GM23338 (cell line): ENCODE results near the gene ROBO1. TPM values are rescaled to one million over a fixed set of nuclear protein-coding genes. Genes with fewer than 3 reads are reported as not detected.

Experiments
- ATAC-seq: fragments of 200-7000 bp; cut with Tn5 transposase; 3 replicates; pipeline ENCODE4 v1.9.1; 2020
- DNase-seq: peaks from one replicate; pipeline ENCODE4 v3.0.0-alpha.2; 2015; ENCODE audit warnings: low spot score
- H2AFZ ChIP-seq: fragments of 200-600 bp; sonication (generic); 2 replicates; pipeline ENCODE4 v1.8.0; 2016; ENCODE audit warnings: antibody characterized with exemption, mild to moderate bottlenecking, moderate library complexity
- H3F3A ChIP-seq: fragments of 200-600 bp; sonication (generic); replicated peaks from 2 replicates; pipeline ENCODE4 v1.8.0; 2017; ENCODE audit warnings: antibody characterized with exemption, mixed run types, low read depth
- H3K27ac ChIP-seq: fragments of 200-600 bp; sonication (generic); 2 replicates; pipeline ENCODE4 v1.6.1; 2016; ENCODE audit warnings: low read depth
- H3K27me3 ChIP-seq: fragments of 200-600 bp; sonication (generic); 2 replicates; pipeline ENCODE4 v1.8.0; 2016; ENCODE audit warnings: mild to moderate bottlenecking, mixed run types, moderate library complexity; ENCODE audit not compliant: insufficient read depth
- H3K36me3 ChIP-seq: fragments of 200-600 bp; sonication (generic); 2 replicates; pipeline ENCODE4 v1.8.0; 2016; ENCODE audit warnings: mild to moderate bottlenecking; ENCODE audit not compliant: insufficient read depth
- H3K4me1 ChIP-seq: fragments of 200-600 bp; sonication (generic); 2 replicates; pipeline ENCODE4 v1.8.0; 2016; ENCODE audit warnings: mild to moderate bottlenecking, moderate library complexity; ENCODE audit not compliant: insufficient read depth
- H3K4me2 ChIP-seq: fragments of 200-600 bp; sonication (generic); 2 replicates; pipeline ENCODE4 v1.7.1; 2017; ENCODE audit warnings: mixed run types
- H3K4me3 ChIP-seq: fragments of 200-600 bp; sonication (generic); 2 replicates; pipeline ENCODE4 v1.6.1; 2016; ENCODE audit warnings: mixed run types
- H3K79me2 ChIP-seq: fragments of 200-600 bp; sonication (generic); replicated peaks from 2 replicates; pipeline ENCODE4 v1.8.0; 2017; ENCODE audit warnings: mild to moderate bottlenecking; ENCODE audit not compliant: insufficient read depth
- H3K9me2 ChIP-seq: fragments of 200-600 bp; sonication (generic); 2 replicates; pipeline ENCODE4 v1.8.0; 2017; ENCODE audit not compliant: insufficient read depth
- H4K20me1 ChIP-seq: fragments of 200-600 bp; sonication (generic); replicated peaks from 2 replicates; pipeline ENCODE4 v1.8.0; 2017; ENCODE audit warnings: mild to moderate bottlenecking; ENCODE audit not compliant: insufficient read depth
- H3K27ac Mint-ChIP-seq: 2 replicates; pipeline ENCODE4 v1.8.0; 2020; ENCODE audit warnings: inconsistent platforms, mild to moderate bottlenecking, moderate library complexity, mixed read lengths
- H3K27me3 Mint-ChIP-seq: 3 replicates; pipeline ENCODE4 v1.8.0; 2022; ENCODE audit warnings: low read depth, mild to moderate bottlenecking, moderate library complexity, mixed read lengths, inconsistent platforms; ENCODE audit not compliant: insufficient read depth, poor library complexity
- H3K36me3 Mint-ChIP-seq: 3 replicates; pipeline ENCODE4 v1.8.0; 2021; ENCODE audit warnings: low read depth, mild to moderate bottlenecking, inconsistent platforms, moderate library complexity, mixed read lengths
- H3K4me1 Mint-ChIP-seq: 3 replicates; pipeline ENCODE4 v1.8.0; 2020; ENCODE audit warnings: mild to moderate bottlenecking, inconsistent platforms, mixed read lengths
- H3K4me3 Mint-ChIP-seq: 3 replicates; pipeline ENCODE4 v1.8.0; 2021; ENCODE audit warnings: moderate library complexity, mild to moderate bottlenecking, inconsistent platforms, mixed read lengths
- H3K9me3 Mint-ChIP-seq: 3 replicates; pipeline ENCODE4 v1.8.0; 2020; ENCODE audit warnings: moderate library complexity, mild to moderate bottlenecking, inconsistent platforms, mixed read lengths
- CREB1 ChIP-seq: fragments of 250-450 bp; sonication (Bioruptor Pico); IDR thresholded peaks from 2 replicates; pipeline ENCODE4 v1.5.0; 2020; ENCODE audit warnings: low read depth, mild to moderate bottlenecking, moderate library complexity
- ETS1 ChIP-seq: IDR thresholded peaks from 2 replicates; pipeline ENCODE4 v1.6.1; 2016; ENCODE audit warnings: antibody characterized with exemption
- NANOG ChIP-seq: IDR thresholded peaks from 2 replicates; pipeline ENCODE4 v1.6.1; 2016; ENCODE audit warnings: antibody characterized with exemption, borderline replicate concordance
- polyA plus RNA-seq: library from polyadenylated mRNA; unstranded; fragments of >200 nt; fragmentation: Nextera tagmentation; extraction: Ambion mirVana; gene quantifications from 2 replicates; pipeline ENCODE4 v1.2.1, GENCODE V29; 2016
- total RNA-seq: library from RNA; depleted of rRNA; stranded (reverse); fragments of >200 nt; shearing (Covaris generic); gene quantifications from 2 replicates; pipeline ENCODE4 v1.2.3, GENCODE V29; 2014
- TF ChIP-seq, protein P1 (sequence below): fragments of 250-450 bp; sonication (Bioruptor Pico); IDR thresholded peaks from 2 replicates; pipeline ENCODE4 v1.5.0; 2020; ENCODE audit warnings: mild to moderate bottlenecking, moderate library complexity

ROBO1 gene
- total and polyA plus RNA-seq, 2 experiments from 2014 or later, result 19.2 to 78.3 TPM

GRCh38 chr3:78994174-78995027 is 773.4 kb downstream of the ROBO1 start:
- 0 out of 2 replicates have a peak, but pooled peaks cover 4% of the 10 kb centered on the region for H4K20me1 ChIP-seq
- no peaks in the 10 kb centered on the region for H3K27me3 ChIP-seq
- H3K36me3 Mint-ChIP-seq, result peaks cover 17% of the 10 kb centered on the region; the same call in 2 of the 3 replicates
- peak overlapping the region; percentile 77 for H3K27ac ChIP-seq
- H3K4me3 Mint-ChIP-seq, result peak overlapping the region; percentile 38
- TF ChIP-seq CREB1 (CRISPR knock-in tag) (no peak), NANOG (0 out of 2 replicates have a peak, but pooled peaks have one; percentile 27)
- TF ChIP-seq, protein P1, sequence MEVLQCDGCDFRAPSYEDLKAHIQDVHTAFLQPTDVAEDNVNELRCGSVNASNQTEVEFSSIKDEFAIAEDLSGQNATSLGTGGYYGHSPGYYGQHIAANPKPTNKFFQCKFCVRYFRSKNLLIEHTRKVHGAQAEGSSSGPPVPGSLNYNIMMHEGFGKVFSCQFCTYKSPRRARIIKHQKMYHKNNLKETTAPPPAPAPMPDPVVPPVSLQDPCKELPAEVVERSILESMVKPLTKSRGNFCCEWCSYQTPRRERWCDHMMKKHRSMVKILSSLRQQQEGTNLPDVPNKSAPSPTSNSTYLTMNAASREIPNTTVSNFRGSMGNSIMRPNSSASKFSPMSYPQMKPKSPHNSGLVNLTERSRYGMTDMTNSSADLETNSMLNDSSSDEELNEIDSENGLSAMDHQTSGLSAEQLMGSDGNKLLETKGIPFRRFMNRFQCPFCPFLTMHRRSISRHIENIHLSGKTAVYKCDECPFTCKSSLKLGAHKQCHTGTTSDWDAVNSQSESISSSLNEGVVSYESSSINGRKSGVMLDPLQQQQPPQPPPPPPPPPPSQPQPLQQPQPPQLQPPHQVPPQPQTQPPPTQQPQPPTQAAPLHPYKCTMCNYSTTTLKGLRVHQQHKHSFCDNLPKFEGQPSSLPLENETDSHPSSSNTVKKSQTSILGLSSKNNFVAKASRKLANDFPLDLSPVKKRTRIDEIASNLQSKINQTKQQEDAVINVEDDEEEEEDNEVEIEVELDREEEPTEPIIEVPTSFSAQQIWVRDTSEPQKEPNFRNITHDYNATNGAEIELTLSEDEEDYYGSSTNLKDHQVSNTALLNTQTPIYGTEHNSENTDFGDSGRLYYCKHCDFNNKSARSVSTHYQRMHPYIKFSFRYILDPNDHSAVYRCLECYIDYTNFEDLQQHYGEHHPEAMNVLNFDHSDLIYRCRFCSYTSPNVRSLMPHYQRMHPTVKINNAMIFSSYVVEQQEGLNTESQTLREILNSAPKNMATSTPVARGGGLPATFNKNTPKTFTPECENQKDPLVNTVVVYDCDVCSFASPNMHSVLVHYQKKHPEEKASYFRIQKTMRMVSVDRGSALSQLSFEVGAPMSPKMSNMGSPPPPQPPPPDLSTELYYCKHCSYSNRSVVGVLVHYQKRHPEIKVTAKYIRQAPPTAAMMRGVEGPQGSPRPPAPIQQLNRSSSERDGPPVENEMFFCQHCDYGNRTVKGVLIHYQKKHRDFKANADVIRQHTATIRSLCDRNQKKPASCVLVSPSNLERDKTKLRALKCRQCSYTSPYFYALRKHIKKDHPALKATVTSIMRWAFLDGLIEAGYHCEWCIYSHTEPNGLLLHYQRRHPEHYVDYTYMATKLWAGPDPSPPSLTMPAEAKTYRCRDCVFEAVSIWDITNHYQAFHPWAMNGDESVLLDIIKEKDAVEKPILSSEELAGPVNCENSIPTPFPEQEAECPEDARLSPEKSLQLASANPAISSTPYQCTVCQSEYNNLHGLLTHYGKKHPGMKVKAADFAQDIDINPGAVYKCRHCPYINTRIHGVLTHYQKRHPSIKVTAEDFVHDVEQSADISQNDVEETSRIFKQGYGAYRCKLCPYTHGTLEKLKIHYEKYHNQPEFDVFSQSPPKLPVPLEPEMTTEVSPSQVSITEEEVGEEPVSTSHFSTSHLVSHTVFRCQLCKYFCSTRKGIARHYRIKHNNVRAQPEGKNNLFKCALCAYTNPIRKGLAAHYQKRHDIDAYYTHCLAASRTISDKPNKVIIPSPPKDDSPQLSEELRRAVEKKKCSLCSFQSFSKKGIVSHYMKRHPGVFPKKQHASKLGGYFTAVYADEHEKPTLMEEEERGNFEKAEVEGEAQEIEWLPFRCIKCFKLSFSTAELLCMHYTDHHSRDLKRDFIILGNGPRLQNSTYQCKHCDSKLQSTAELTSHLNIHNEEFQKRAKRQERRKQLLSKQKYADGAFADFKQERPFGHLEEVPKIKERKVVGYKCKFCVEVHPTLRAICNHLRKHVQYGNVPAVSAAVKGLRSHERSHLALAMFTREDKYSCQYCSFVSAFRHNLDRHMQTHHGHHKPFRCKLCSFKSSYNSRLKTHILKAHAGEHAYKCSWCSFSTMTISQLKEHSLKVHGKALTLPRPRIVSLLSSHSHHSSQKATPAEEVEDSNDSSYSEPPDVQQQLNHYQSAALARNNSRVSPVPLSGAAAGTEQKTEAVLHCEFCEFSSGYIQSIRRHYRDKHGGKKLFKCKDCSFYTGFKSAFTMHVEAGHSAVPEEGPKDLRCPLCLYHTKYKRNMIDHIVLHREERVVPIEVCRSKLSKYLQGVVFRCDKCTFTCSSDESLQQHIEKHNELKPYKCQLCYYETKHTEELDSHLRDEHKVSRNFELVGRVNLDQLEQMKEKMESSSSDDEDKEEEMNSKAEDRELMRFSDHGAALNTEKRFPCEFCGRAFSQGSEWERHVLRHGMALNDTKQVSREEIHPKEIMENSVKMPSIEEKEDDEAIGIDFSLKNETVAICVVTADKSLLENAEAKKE (CRISPR knock-in tag), result no peak
- no peaks in the 10 kb centered on the region for H3K27me3 Mint-ChIP-seq
- H3K4me1 ChIP-seq, result peaks cover 18% of the 10 kb centered on the region
- H3K79me2 ChIP-seq, result peaks cover 76% of the 10 kb centered on the region
- peaks cover 28% of the 10 kb centered on the region for H3K4me1 Mint-ChIP-seq
- H3F3A ChIP-seq, result no peaks in the 10 kb centered on the region
- DNase-seq (peak; percentile 77), ATAC-seq (peak; percentile 92)
- H3K27ac Mint-ChIP-seq, result peak overlapping the region; percentile 93
- H3K4me3 ChIP-seq, result peak overlapping the region; percentile 15
- no peaks in the 10 kb centered on the region for H3K36me3 ChIP-seq
- peaks cover 4% of the 10 kb centered on the region; the same call in 2 of the 3 replicates for H3K9me3 Mint-ChIP-seq
- no peak overlapping the region for H2AFZ ChIP-seq
- H3K4me2 ChIP-seq, result peak overlapping the region; percentile 48
- H3K9me2 ChIP-seq, result no peaks in the 10 kb centered on the region

- peak overlapping the region; percentile 48; the same call in 1 of the 2 replicates for H3K4me2 ChIP-seq
- DNase-seq, result no peak
- H3K27me3 Mint-ChIP-seq, result no peaks in the 10 kb centered on the region
- H4K20me1 ChIP-seq, result 0 out of 2 replicates have a peak, but pooled peaks cover 7% of the 10 kb centered on the region
- H3K9me3 Mint-ChIP-seq, result peaks cover 4% of the 10 kb centered on the region; the same call in 2 of the 3 replicates
- H3F3A ChIP-seq, result no peaks in the 10 kb centered on the region
- H3K4me3 Mint-ChIP-seq, result no peak overlapping the region
- ATAC-seq, result peak; percentile 48
- peaks cover 67% of the 10 kb centered on the region for H3K79me2 ChIP-seq
- no peak overlapping the region for H3K4me3 ChIP-seq
- no peak for TF ChIP-seq ETS1
- no peaks in the 10 kb centered on the region for H3K36me3 ChIP-seq
- H3K27me3 ChIP-seq, result no peaks in the 10 kb centered on the region
- H3K27ac Mint-ChIP-seq, result no peak overlapping the region
- peaks cover 17% of the 10 kb centered on the region; the same call in 2 of the 3 replicates for H3K36me3 Mint-ChIP-seq
- no peak overlapping the region for H3K27ac ChIP-seq
- peaks cover 28% of the 10 kb centered on the region for H3K4me1 Mint-ChIP-seq
- H2AFZ ChIP-seq, result no peak overlapping the region
- peaks cover 18% of the 10 kb centered on the region for H3K4me1 ChIP-seq
- H3K9me2 ChIP-seq, result no peaks in the 10 kb centered on the region
Observed at GRCh38 chr3:78993375-78993774, 774.4 kb downstream of the ROBO1 start.
